SK-N-SH treated with all-trans-retinoic acid at 6 μM for 48 hours (cell line): ENCODE results near the gene CTNNA3.

Experiments
- ATAC-seq: fragments of 200-7000 bp; cut with Tn5 transposase; 3 replicates; pipeline ENCODE4 v1.9.1; 2020; ENCODE audit warnings: mild to moderate bottlenecking, moderate library complexity
- ARNTL ChIP-seq: fragments of 450-650 bp; formaldehyde crosslinking; IDR thresholded peaks from 2 replicates; pipeline ENCODE4 v1.5.0; 2020; ENCODE audit warnings: low read depth, mild to moderate bottlenecking, moderate library complexity, borderline replicate concordance
- BACH2 ChIP-seq: fragments of 250-450 bp; sonication (Bioruptor Pico); IDR thresholded peaks from 2 replicates; pipeline ENCODE4 v1.9.0; 2021; ENCODE audit warnings: mild to moderate bottlenecking, borderline replicate concordance
- CREB5 ChIP-seq: fragments of 250-450 bp; sonication (Bioruptor Pico); IDR thresholded peaks from 2 replicates; pipeline ENCODE4 v1.5.1; 2020; ENCODE audit warnings: low read depth, mild to moderate bottlenecking, moderate library complexity
- CSDC2 ChIP-seq: fragments of 250-450 bp; sonication (Bioruptor Pico); IDR thresholded peaks from 2 replicates; pipeline ENCODE4 v1.5.0; 2020; ENCODE audit warnings: mild to moderate bottlenecking, moderate library complexity
- CSRNP3 ChIP-seq: fragments of 250-450 bp; sonication (Bioruptor Pico); IDR thresholded peaks from 2 replicates; pipeline ENCODE4 v1.5.1; 2021; ENCODE audit warnings: mild to moderate bottlenecking, moderate library complexity
- GLIS3 ChIP-seq: fragments of 250-450 bp; sonication (Bioruptor Pico); IDR thresholded peaks from 2 replicates; pipeline ENCODE4 v1.5.0; 2020; ENCODE audit warnings: mild to moderate bottlenecking, moderate library complexity
- ISL1 ChIP-seq: fragments of 250-450 bp; sonication (Bioruptor Pico); IDR thresholded peaks from 2 replicates; pipeline ENCODE4 v2.1.2; 2022; ENCODE audit warnings: mild to moderate bottlenecking, moderate library complexity
- OSR1 ChIP-seq: fragments of 250-450 bp; sonication (Bioruptor Pico); IDR thresholded peaks from 2 replicates; pipeline ENCODE4 v1.8.0; 2022; ENCODE audit warnings: moderate library complexity, mild to moderate bottlenecking, inconsistent platforms
- POU6F1 ChIP-seq: fragments of 250-450 bp; sonication (Bioruptor Pico); IDR thresholded peaks from 2 replicates; pipeline ENCODE4 v1.8.0; 2021; ENCODE audit warnings: low read depth, mild to moderate bottlenecking, moderate library complexity, borderline replicate concordance
- PPARA ChIP-seq: fragments of 250-450 bp; sonication (Bioruptor Pico); IDR thresholded peaks from 2 replicates; pipeline ENCODE4 v1.5.0; 2020; ENCODE audit warnings: mild to moderate bottlenecking, borderline replicate concordance
- RARB ChIP-seq: fragments of 250-450 bp; sonication (Bioruptor Pico); IDR thresholded peaks from 2 replicates; pipeline ENCODE4 v1.8.0; 2021; ENCODE audit warnings: mild to moderate bottlenecking, moderate library complexity
- SNAI2 ChIP-seq: fragments of 250-450 bp; sonication (Bioruptor Pico); IDR thresholded peaks from 2 replicates; pipeline ENCODE4 v1.5.0; 2020; ENCODE audit warnings: mild to moderate bottlenecking, moderate library complexity
- TCF4 ChIP-seq: fragments of 250-450 bp; sonication (Bioruptor Pico); IDR thresholded peaks from 2 replicates; pipeline ENCODE4 v1.8.0; 2021; ENCODE audit warnings: mild to moderate bottlenecking, moderate library complexity, borderline replicate concordance
- TSHZ2 ChIP-seq: fragments of 250-450 bp; sonication (Bioruptor Pico); IDR thresholded peaks from 2 replicates; pipeline ENCODE4 v1.5.0; 2020; ENCODE audit warnings: mild to moderate bottlenecking, moderate library complexity
- ZC3H10 ChIP-seq: fragments of 250-450 bp; sonication (Bioruptor Pico); IDR thresholded peaks from 2 replicates; pipeline ENCODE4 v1.5.1; 2021; ENCODE audit warnings: mild to moderate bottlenecking, moderate library complexity
- ZFP3 ChIP-seq: fragments of 250-450 bp; sonication (Bioruptor Pico); IDR thresholded peaks from 2 replicates; pipeline ENCODE4 v1.5.0; 2020; ENCODE audit warnings: mild to moderate bottlenecking, moderate library complexity
- ZFP30 ChIP-seq: fragments of 450-650 bp; formaldehyde crosslinking; IDR thresholded peaks from 2 replicates; pipeline ENCODE4 v1.5.0; 2022; ENCODE audit warnings: mild to moderate bottlenecking, moderate library complexity
- ZNF565 ChIP-seq: fragments of 450-650 bp; formaldehyde crosslinking; conservative IDR thresholded peaks from 2 replicates; pipeline ENCODE4 v1.5.0; 2020; ENCODE audit warnings: low read depth, mild to moderate bottlenecking, moderate library complexity
- ZNF70 ChIP-seq: fragments of 450-650 bp; formaldehyde crosslinking; IDR thresholded peaks from 2 replicates; pipeline ENCODE4 v1.5.0; 2020; ENCODE audit warnings: mild to moderate bottlenecking, moderate library complexity
- ZNF8 ChIP-seq: fragments of 450-650 bp; formaldehyde crosslinking; IDR thresholded peaks from 2 replicates; pipeline ENCODE4 v1.5.0; 2020; ENCODE audit warnings: mild to moderate bottlenecking, moderate library complexity

Gene CTNNA3

GRCh38 chr10:67011981-67012380 lies 684.0 kb downstream of the CTNNA3 start:
- TF ChIP-seq CSDC2 (CRISPR knock-in tag) (no peak), ARNTL (CRISPR knock-in tag) (no peak), ZFP30 (CRISPR knock-in tag) (no peak), POU6F1 (CRISPR knock-in tag) (no peak), ISL1 (CRISPR knock-in tag) (no peak), TCF4 (no peak)
- ATAC-seq: no peak

- TF ChIP-seq GLIS3 (CRISPR knock-in tag) (no peak), PPARA (CRISPR knock-in tag) (no peak), ZNF8 (CRISPR knock-in tag) (no peak), BACH2 (CRISPR knock-in tag) (no peak), SNAI2 (no peak), CSRNP3 (CRISPR knock-in tag) (no peak), POU6F1 (CRISPR knock-in tag) (no peak)
- ATAC-seq: no peak
These were observed 684.5 kb downstream of the CTNNA3 start for GRCh38 chr10:67011480-67011879.

GRCh38 chr10:67005981-67006380 lies 690.0 kb downstream of the CTNNA3 start:
- TF ChIP-seq ZNF70 (CRISPR knock-in tag) (no peak), ISL1 (CRISPR knock-in tag) (no peak), ZFP30 (CRISPR knock-in tag) (no peak), GLIS3 (CRISPR knock-in tag) (no peak), POU6F1 (CRISPR knock-in tag) (no peak), CSDC2 (CRISPR knock-in tag) (no peak), TSHZ2 (CRISPR knock-in tag) (no peak), ZC3H10 (CRISPR knock-in tag) (no peak), CSRNP3 (CRISPR knock-in tag) (no peak), RARB (CRISPR knock-in tag) (no peak), TCF4 (no peak), OSR1 (no peak), ZNF565 (CRISPR knock-in tag) (no peak), CREB5 (CRISPR knock-in tag) (no peak), ZFP3 (CRISPR knock-in tag) (no peak)

More at GRCh38 chr10:67005981-67006380, 690.0 kb downstream of the CTNNA3 start:
- ATAC-seq: no peak
